ENCODE results near the gene LRP5.
A peak's percentile ranks its signal among the peaks of the same experiment; 100 is the strongest.

LRP5 gene

DNA sequence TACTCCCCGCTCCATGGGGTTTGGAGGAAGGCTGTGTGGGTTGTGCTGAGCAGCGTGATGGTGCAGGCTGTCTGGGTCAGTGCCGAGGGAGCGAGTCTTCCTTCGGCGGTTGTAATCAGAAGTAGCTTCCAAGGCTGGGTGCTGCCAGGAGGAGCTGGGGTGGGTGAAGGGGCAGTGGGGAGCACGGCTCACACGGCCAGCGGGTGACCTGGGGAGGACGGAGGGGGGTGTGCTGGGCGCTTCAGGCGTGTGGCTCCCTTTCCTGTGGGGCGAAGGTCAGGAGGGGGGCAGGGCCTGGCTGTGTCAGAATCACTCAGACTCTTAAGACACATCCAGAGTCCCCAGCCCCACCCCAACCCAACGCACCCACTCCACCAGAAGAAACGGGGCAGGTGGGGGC, 60.2 kb downstream of the LRP5 start:
- DNase-seq = no peak

DNA sequence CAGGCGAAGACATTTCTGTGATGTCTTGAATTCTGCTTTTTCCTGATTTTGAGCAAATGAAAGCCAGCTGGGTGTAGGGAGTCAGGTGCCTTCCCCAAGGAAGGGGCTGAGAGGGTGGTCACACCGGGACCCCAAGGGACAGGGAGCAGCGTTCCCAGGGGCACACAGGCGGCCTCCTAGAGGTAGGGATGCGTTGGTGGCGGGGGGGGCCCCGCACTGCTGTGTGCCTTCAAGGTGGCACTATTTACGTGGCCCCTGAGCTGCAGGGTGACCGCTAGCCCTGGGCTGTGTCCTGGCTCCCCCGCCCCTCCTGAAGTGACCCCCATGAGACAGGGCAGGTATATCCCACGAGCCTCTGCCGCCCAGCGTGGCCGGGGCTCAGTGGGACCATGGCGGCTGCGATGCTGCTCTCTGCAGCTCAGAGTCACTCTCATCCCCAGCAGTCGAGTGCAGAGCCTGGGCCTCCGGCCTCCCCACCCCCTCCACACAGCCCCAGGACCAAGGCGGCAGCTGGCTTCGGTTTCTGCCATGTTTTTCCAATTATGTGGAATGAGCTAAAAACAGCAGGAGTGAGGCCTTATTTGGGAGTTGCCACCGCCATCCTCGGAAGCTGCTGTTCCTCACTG, 60.9 kb downstream of the LRP5 start:
- DNase-seq = no peak

DNA sequence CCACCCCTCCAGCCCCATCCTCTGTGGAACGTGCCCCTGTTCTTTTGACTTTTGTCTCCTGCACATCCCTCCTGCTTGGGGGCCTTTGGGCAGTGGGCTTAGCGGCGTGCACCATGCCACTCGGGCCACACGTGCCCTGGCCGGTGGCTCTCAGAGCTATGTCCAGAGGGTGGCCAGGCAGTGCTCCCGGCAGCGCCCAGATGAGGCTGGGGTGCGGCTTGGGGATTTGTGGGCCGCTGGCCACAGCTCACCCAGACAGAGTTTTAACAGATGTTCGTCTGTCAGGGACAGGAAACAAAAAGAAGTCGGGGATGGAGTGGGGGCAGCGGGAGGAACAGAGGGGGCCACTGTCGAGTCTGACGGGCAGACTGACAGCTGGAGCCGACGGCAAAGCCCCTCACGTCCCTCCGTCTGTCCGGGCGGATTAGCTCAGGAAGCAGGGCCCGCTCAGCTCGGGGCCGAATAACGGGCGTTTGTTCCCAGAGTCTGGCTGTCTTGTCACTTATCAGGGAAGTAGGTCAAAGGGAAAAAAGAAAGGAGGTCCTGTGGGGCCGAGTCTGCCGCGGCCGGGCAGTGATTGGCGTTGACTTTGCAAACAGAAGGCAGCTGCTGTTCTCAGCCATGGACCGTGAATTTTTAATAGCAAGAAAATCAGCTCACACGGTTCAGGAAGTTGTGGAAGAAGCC, 61.6 kb downstream of the LRP5 start:
- DNase-seq = no peak

DNA sequence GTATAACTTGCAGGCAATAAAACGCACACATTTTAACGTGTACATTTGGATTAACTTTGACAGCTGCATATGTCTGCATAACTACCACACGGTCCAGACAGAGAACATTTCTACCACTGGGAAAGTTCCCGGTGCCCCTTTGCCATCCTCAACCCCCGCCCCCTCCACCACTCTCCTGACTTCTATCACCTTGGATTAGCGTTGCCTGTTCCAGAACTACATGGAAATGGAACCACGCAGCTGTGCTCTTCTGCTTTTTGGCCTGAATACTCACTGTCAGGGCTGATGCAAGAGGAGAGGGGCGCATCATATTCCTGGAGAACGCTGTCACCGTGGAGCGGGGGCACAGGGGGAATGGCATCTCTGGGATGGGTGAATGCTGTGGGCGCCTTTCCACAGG, 62.1 kb downstream of the LRP5 start:
- no peak for DNase-seq

DNA sequence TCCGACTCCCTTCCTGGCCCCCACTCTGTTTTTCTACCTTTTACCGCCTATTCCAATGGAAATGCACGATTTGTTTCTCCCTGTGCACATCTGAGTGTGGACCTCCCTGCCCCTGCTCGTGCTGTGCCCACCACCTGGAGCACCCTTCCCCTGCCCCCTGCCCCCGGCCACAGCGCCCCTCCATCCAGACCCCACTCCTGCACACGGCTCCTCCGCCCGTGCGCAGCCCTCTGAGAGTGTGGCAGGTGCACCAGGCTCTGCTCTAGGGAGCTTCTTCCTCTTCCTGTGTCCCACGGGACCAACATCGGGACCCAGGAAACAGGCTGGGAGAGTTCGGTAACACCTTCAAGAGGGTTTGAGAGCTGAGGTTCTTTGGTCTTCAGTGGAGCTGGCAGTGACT, 62.9 kb downstream of the LRP5 start:
- DNase-seq = no peak

DNA sequence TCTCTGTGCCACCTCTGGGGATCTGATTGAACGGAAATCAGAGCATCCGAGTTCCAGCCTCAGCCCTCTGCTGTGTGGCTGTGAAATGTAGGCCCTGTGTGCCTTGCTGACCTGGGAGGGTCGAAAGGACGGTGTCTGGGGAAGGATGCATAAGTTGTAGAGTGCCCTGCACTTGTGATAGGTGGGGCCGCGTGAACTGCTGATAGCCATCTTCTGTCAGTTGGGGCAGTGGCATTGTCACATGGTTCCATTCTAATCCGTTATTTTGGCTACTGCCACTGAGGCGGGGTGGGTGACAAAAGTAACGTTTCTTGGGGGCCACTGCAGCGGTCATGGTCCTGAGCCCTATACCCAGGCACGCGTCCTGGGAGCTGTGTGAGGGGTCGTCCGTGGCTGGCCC, 63.4 kb downstream of the LRP5 start:
- DNase-seq = no peak

DNA sequence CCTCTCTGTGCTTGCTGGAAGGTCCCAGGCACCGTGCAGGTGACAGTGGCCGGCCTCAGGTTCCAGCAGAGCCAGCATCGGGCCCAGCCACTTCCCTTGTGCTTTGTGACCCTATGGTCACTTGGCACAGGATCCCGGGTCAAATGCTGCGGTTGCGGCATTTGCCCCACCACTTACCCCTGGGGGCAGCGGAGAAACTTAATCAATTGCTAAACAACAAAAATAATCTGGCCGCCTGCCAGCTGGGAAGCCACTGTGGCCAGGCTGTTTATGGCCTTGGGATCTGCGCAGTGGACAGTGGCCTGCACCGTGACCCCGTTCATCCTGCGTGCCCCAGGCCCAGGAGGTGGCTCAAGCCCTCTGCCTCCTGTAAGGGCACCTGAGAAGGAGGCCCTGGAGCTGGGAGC, 65.0 kb downstream of the LRP5 start:
- no peak for DNase-seq

DNA sequence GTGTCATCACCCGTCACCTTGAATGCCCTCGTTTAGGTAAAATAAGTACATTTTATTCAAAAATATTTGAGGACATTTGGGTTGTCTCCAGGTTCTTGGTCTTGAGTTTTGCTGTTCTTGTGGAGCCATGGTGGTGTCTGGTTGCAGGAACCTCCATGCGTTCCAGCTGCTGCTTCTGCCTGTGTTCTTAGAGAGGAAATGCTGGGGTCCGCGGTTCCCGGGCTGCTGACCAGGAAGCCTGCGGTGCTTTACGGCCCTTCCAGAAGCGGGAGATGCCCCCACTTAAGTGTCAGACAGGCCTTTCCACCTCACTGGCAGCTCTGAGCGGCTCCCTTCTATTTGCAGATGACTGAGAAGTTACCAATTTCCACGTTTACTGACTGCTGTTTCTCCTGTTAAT, 66.8 kb downstream of the LRP5 start:
- DNase-seq = no peak

DNA sequence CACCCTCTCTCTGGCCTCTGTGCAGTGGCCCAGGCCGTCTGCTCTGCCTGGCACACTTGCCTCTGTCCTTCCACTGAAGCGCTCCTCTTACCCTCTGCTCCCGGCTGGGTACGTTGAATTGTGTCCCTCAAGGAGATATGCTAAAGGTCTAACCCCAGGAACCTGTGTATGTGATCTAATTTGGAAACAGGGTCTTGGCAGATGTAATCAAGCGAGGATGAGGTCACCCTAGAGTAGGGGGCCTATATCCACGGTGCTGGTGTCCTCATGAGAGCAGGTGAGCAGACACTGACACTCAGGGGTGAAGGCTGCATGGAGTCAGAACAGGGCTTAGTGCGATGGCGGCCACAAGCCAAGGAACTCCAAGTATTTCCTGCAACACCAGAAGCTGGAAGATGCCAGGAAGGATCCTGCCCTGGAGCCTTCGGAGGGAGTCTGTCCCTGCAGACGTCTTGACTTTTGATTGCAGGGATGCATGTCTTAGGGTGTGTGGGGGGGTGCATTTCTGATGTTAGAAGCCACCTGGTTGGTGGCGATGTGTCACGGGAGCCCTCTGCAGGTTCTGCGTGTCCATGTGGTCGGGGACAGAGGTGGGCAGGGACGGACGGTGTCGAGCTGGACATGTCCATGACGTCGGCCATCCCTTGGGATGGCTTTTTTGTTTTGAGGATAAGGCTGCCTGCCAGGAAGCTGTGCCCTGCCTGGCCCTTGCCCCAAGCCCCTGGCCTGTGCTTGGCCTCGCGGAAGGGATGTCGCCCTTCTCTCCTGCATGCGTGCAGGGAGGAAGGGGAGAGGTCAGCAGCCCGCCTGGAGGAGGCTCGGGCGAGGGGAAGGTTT, 68.6 kb downstream of the LRP5 start:
- DNase-seq = no peak

DNA sequence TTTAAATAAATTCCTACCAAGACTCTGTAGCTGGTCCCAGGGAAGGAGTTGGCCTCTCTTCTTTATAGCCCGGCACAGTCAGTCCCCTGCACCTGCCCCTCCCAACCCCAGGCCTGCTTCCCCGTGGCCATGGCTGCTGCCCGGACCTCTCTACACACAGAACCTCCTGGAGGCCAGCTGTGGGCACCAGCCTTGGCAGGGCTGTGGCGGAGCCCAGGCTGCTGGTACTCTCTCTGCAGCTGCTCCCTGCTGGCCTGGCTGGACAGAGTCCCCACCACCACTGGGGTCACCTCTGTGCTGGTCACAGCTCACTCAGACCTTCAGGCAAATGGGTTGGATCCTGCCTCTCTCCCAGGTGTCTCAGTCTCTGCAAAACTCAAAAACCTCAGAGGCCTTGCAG, 69.3 kb downstream of the LRP5 start:
- no peak for DNase-seq

DNA sequence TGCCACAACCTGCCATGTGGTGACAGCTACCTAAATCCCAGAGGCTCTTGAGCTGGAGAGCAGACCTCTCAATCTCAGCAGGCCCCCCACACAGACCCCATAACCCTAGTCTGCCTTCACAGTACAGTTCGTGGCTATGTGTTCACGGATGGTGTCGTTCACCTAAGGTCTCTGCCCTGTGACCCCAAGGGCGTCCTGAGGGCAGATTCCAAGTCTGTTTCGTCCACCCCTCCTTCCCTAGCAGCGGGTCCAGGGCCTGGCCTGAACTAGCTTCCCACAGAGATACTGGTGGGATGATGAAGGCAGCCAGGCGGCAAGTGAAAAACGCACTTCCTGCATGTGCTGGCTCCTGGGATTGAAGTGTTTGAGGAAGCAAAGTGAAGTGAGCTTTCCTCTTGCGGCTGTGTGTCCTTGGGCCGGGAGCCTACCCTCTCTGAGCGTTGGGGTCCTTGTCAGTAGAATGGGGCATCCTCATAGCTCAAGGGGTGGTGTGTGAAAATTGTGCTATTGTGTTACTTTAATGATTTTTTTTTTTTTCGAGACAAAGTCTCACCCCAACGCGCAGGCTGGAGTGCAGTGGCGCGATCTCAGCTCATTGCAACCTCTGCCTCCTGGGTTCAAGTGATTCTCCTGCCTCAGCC, 70.1 kb downstream of the LRP5 start:
- DNase-seq = no peak

DNA sequence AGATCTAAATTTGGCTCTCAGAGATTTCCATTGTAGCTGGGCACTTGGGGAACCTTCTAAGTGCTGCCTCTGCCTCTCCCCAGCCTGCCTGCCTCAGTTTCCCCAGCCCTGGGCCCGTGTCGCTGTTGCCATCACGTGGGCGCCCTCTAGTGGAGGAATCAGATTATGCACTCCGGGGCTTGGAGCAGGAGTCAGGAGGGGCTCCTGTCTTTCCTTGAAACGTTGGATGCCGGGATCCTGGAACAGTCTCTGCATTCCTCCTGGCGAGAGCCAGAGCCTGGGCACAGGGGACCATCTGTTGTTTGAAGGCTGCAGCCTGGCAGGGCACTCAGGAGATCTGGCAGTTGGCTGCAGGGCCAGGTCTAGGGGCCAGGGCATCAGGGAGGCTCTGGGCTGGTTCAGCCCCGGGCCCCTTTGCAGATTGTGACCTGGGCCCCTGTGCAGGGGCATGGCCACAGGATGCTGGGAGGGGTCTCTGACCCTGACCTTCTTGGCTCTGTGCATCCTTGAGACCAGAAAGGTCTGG, 71.6 kb downstream of the LRP5 start:
- peak; percentile 14 to 55 (median 50) for DNase-seq

DNA sequence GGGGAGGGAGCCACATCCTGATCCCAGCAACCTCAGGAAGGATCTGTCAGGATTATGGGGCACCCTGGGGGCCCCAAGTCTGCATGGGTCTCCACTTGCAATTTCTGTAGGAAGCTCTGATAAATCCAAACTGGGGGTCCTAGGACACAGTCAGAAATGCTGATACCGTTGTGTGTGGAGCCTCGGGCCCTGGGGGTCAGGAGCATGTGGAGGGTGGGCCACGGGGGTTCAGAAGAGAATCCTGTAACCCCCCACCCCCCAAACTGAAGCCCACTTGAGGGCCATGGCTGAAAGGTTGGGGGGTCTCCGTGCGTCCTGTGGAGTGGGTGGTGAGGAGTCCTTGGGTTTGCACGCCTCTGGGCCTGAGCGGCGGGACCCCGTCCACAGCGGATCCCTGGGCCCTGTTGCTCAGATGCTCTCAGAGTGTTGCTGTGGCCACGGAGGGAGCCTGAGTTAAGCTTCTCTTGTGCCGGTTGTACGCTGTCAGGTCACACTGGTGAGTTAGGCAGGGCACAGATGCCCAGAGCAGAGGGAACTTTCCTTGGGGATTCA, 72.2 kb downstream of the LRP5 start:
- DNase-seq = no peak

DNA sequence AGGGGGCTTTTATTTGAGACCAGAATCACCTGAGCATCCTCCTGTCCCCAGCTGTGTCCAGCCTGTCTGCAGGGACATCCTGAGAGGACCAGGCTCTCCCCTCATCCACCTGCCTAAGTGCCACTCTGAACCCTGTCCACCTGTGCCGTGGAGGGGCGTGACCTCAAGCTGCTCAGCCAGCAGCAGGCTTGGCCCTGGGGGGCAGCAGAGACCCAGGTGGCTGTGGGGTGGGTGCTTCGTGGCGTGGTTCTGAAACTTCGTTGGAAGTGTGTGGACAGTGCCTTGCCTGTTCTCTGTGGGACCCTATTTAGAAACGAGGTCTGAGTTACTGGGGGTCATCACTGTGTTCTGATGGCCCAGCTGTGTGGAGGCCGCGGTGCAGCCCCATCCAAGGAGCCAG, 72.7 kb downstream of the LRP5 start:
- no peak for DNase-seq

DNA sequence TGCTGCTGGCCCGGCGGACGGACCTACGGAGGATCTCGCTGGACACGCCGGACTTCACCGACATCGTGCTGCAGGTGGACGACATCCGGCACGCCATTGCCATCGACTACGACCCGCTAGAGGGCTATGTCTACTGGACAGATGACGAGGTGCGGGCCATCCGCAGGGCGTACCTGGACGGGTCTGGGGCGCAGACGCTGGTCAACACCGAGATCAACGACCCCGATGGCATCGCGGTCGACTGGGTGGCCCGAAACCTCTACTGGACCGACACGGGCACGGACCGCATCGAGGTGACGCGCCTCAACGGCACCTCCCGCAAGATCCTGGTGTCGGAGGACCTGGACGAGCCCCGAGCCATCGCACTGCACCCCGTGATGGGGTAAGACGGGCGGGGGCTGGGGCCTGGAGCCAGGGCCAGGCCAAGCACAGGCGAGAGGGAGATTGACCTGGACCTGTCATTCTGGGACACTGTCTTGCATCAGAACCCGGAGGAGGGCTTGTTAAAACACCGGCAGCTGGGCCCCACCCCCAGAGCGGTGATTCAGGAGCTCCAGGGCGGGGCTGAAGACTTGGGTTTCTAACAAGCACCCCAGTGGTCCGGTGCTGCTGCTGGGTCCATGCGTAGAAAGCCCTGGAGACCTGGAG, 74.1 kb downstream of the LRP5 start:
- no peak for DNase-seq

DNA sequence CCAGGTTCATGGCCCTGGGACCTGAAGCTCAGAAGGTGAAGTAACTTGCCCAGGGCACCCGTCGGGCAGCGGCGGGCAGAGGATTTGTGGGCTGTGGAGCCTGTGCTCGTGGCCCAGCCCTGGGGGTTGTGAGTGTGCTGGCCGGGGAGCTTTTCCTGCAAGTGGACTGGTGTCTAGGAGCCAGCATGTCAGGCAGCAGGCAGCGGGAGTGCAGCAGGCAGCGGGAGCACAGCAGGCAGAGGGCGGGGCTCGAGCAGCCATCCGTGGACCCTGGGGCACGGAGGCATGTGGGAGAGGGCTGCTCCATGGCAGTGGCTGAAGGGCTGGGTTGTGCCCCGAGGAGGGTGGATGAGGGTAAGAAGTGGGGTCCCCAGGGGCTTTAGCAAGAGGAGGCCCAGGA, 75.4 kb downstream of the LRP5 start:
- no peak for DNase-seq

DNA sequence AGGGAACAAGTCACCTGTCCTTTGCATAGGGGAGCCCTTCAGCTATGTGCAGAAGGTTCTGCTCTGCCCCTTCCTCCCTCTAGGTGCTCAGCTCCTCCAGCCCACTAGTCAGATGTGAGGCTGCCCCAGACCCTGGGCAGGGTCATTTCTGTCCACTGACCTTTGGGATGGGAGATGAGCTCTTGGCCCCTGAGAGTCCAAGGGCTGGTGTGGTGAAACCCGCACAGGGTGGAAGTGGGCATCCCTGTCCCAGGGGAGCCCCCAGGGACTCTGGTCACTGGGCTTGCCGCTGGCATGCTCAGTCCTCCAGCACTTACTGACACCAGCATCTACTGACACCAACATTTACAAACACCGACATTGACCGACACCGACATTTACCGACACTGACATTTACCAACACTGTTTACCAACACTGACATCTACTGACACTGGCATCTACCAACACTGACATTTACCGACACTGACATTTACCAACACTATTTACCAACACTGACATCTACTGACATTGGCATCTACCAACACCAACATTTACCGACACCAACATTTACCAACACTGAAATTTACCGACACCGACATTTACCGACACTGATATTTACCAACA, 76.3 kb downstream of the LRP5 start:
- DNase-seq = no peak

DNA sequence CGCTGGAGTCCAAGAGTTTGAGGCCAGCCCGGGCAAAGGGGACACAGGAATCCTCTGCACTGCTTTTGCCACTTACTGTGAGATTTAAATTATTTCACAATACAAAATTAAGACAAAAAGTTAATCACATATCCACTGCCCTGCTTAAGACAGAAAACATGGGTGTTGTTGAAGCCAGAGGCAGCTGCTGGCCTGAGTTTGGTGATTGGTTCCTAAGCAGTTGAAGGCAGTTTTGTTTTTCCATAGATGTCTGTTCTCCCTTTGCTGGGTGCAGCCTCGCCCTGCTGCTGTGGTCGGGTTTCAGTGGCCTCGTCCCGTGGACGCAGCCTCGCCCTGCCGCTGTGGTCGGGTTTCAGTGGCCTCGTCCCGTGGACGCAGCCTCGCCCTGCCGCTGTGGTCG, 77.9 kb downstream of the LRP5 start:
- DNase-seq = no peak

DNA sequence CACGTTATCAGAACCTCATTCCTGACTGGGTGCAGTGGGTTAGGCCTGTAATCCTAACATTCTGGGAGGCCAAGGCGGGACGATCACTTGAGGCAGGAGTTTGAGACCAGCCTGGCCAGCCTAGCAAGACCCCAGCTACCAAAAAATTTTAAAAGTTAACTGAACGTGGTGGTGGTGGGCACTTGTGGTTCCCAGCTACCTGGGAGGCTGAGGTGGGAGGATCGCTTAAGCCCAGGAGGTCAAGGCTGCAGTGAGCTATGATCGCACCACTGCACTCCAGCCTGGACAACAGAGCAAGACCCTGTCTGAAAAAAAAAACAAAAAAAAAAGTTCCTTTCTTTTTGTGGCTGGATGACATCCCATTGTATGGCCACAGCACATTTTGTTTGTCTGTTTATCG, 80.4 kb downstream of the LRP5 start:
- DNase-seq = no peak

DNA sequence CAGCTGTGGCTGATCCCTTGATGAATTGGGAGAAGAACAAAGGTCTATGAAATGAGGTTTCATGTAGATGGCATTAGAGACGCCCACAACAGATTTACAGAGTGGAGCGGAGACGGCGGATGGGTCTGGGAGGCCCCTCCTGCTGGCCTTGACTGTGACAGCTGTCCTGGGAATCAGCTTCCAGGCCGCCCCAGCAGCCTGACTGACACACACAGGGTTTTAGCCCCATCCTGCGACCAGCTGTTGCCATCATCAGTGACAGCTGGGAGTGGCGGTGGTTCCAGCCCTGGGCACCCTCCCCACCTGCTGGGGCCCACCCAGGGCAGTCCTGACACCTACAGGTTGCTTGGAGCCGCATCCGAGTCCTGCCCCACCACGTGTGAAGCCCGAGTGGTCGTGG, 84.1 kb downstream of the LRP5 start:
- no peak for DNase-seq

DNA sequence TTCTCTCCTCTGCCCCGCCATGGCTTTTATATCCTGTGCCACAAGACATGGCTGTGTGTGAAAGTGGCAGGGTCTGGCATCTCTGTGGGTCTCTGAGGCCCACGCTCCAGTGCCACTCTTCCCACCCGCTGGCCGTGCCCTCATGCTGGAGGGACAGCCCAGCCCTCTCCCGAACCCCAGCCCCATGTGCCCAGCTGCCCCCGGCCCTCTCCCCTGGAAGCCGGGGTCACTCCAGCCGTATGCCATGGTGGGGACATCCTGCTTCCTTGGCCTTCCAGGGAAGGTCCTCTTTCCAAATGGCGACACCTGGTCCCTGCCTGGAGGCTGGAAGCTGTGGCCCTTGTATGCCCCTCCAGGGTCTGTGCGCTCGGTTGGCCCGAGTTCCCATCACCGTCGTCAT, 84.9 kb downstream of the LRP5 start:
- no peak for DNase-seq
